Left forelimb (tissue), 1 donor: ENCODE data around the gene EFCAB6.

Experiments used
- DNase-seq: peaks from one replicate; pipeline ENCODE4 v3.0.0-alpha.2; 2018; ENCODE audit warnings: low spot score

The EFCAB6 gene

DNA sequence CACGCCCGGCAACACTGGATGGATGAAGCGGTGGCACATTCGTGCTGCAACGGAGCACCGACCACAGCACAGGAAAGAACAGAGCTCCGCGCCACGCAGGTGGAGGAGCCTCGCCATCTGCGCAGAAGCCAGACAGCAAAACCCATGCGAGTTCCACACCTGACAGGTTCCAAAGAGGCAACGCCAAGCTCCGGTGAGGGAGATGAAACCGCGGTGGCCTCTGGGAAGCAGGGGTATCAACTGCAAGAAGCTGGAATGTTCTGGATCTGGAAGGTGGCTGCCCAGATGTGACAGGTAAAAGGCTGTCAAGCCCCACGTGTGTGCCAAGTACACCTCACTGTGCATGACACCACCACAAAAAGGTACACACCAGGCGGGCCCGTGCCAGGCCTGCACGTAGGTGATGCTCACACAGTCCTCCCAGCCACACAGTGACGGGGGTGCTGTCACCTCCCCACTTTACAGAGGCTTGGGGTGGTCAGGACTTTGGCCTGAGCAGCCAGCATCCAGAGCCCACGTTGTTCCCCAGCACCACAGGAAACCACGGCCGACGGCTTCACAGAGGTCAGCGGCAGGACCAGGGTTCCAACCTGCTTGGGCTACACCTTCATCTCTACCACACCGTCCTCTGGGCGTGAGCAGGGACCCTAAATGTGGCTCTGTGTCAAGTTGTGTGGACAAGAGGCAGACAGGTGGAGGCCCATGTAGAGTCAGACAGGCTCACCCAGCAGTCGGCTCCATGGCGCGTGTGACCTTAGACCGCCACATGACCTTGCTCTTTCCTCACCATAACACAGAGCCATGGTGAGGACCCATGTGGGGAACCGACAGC, 19.7 kb upstream of the EFCAB6 start:
- DNase-seq = no peak

DNA sequence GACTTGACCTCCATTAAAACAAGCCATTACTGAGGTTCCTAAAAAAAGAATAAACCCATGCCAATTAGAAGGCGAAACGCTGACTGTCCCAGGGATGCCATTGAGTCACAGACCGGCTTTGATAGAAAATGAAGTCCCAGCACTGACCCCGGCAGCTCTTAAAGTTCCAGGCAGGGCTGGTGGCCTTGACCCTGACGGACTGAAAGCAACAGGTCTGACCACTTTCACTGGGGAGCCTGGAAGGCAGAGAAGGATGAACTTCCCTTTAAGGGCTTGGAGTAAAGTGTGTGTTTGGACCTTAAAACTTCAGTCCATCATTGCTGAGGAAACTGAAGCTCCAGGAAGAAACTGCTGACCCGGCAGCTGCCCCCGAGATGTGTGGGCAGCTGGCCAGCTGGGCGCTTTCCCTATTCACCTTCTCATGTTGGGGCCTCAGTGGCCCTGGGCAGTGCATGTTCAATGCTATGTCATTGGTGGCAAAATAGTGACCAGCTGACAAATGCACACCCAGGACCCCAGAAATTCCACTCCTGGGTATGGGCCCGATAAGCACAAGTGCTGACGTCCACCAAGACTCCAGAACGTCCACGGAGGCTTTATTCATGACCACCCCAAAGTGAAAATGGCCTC, 18.9 kb upstream of the EFCAB6 start:
- no peak for DNase-seq

GRCh38 chr22:43829904-43830851, 18.1 kb upstream of the EFCAB6 start:
- no peak for DNase-seq

DNA sequence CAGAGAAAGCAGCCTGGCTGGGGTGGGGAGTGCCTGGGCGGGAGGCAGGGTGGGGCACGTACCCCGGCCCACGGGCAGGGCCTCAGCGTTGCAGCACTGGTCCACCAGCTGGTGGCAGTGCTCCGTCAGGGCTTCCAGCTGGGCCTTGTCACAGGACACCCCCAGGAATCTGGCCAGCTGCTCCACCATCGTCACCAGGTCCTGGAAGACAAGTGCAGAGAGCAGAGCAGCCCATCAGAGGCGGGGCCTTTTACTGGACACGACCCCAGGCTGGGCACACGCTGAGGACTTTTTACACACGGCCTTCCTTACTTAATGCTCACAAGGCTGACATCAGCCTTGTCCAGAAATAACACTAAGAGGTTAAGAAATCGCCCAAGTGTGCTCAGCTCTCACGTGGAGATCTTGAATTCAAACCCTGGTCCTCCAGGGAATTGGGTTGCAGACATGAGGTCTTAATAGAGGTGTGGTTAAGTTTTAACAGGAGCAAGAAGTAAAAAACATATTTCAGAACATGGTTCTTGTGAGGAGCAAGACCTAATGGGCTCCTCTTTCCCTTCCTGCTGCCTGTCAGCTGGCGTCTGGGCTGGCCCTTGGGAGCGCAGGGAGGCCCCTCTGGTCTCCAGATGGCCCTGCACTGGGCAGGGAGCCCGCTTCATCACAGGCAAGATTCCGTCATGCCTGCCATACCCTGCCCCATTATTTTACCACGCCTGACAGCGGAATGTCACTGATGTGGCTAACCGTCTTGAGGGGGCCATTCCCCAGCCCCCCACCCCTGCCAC, 17.1 kb upstream of the EFCAB6 start:
- DNase-seq = peak; percentile 83

DNA sequence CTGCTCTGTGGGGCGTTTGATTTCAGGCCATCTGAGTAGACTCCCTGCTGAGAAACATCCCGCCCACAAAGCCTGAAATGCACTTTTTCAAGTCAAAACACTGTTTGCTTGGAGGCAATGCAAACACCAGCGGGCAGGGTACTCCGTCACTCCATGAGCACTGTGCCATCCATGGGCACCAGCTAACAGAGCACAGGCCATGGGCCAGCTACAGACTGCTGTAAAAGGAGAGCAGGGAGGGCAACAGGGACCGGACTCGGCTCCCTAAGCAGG, 16.6 kb upstream of the EFCAB6 start:
- no peak for DNase-seq

GRCh38 chr22:43827926-43828724, 16.0 kb upstream of the EFCAB6 start:
- DNase-seq = peak; percentile 45

- DNase-seq = no peak
Observed at GRCh38 chr22:43827003-43827735, 15.1 kb upstream of the EFCAB6 start.

- DNase-seq = peak; percentile 58
Observed at GRCh38 chr22:43826142-43827002, 14.3 kb upstream of the EFCAB6 start.

DNA sequence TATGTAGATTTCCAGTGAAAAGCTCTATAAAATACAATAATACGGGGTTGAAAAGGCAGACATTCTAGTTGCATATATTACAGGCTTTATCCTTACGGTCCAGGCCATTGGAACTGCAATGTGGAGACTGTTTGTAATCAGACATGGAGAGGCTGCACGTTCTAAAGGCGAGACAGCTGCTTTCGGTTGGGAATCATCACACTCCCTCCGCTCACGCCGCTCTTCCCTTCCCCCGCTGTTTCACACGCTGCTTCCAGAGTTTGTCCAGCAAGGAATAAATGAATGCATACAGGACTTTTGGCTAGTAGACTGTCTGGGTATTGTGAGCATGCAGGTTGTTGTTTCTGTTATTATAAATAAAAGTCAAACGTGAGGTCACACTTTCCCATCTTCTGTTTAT, 13.5 kb upstream of the EFCAB6 start:
- DNase-seq = peak; percentile 53

DNA sequence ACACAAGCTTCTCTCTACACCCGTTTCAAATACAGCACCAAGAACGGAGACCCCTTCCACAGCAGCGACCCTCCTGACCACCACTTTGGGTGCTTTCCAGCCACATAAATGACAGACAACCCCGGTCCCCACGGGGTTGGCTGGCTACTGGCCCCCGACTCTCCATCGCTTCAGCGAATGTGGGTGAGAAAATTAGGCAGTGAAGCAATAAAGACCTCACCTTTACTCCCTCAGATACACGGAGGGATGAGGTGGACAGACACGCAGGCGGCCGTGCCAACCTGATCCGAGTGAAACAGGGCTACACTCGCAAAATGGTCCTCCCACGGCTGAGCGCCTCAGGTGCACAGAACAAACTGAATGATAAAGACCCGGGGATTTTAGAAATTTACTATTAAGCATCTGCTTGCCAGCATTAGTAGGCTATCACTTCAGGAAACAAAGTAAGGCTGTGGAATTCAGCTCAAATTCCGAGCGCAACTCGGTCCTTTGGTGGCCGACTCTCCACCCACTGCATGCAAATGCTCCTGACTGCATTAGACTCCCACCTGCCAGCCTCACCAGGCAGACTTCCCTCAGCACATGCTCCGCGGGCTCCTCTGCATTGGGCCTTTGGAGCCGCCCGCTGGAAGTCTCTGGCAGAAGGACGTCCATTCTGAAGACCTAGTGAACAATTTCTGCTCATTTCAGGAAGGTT, 12.8 kb upstream of the EFCAB6 start:
- DNase-seq = peak; percentile 51

DNA sequence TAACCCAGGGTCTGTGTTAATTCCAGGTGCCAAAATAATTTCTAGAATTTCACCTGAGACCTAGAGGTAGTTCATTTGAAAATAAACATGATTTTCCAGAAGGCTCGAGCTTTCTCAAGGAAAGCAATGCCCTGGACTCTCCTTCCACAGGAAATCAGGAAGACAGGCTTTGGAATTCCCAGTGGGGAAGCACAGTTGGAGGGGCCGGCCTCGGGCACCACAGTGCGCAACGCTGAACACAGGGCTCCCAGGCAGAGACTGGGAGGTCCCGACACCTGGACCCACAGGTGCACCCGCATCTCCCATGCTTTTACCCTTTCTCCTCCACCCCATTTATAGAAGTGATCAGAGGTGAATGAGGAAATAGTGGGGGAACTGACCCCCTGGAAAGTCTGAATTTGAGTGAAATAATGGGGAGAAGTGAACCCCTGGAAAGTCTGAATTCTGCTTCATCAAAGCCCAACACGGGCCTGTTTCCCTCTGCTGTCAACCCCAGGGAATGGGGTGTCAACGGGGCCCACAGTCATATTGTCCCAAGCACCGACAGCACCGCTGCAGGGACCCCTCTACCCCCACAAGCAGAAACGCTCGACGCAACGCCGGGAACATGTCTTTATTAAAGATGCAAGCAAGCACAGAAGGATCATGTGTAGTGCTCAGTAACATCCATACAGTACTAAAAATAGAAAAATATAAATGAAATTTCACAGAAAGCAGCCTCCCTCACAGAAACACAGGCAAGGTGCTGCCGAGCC, 12.0 kb upstream of the EFCAB6 start:
- DNase-seq = no peak

- no peak for DNase-seq
Observed at GRCh38 chr22:43823353-43823908, 11.3 kb upstream of the EFCAB6 start.

GRCh38 chr22:43821606-43822425, 9.7 kb upstream of the EFCAB6 start:
- DNase-seq = no peak

DNA sequence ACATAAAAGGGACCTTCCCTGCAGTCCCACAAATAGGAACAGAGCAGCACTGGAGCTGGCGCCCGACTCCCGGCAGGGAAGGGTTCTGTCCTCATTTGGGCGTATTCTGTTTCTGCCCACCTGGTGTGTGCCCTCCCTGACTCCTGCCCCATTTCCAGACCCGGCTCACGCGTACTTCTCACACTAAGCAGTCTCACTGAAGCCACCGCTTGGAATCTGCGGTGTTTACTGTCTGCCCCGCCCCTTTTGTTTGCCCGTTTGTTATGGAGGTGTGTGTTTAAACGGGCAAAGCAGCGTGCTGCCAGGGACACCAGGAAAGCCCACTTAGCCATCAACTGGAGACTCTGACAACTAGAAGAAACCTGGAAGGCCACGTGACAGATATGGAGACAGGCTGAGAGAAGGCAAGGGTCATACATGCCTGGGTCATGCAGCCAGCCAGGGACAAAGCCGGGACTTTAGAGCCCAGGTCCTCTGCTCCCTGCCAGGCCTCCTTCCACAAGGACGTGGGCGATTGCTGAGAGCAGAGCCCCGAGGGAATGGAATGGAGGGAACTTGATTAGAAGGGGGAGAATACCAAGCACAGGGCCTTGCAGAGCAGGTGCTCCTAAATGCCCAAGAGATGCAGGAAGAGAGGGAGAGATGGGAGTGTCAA, 8.7 kb upstream of the EFCAB6 start:
- no peak for DNase-seq

DNA sequence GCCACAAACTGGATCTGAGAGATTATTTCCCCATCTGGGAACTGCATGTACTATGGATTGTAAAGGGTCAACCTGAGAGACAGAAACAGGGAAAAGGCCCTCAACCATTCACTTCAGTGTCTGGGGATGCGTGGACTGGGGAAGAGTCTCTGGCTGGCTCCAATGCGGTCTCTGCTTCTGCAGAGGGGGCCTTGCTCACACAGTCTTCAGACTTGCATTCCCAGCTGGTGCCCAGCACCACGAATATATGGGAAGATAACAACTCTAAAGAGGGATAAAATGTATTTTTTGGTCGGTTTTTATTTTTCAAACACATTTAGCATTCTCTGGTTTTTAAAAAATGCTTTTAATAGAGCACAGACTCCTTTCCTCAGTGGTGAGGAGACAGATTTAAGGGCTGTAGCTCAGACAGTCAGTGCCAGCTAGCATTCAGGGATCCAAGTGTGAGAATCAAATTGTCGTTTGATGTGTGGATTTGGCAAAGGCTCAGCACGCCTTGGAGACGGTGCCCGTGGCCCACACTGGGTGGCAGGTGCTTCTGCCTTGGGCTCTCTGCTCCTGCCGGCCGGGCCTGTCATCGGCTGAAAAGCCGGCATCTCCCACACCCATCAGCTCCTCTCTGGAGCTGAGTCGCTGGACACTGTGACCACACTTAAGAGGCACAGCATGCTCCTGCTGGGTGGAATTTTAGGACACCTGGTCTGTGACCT, 8.0 kb upstream of the EFCAB6 start:
- no peak for DNase-seq
